HepG2 (cell line): ENCODE data around the gene ZMPSTE24. TPM values are rescaled to one million over a fixed set of nuclear protein-coding genes. Genes with fewer than 3 reads are reported as not detected.
A peak's percentile ranks its signal among the peaks of the same experiment; 100 is the strongest.

Source experiments
- ARNT2 ChIP-seq: sonication (generic); formaldehyde crosslinking; IDR thresholded peaks from 2 replicates; pipeline ENCODE4 v1.8.0; 2022; ENCODE audit warnings: mild to moderate bottlenecking, low read depth, missing genetic modification reagents, moderate library complexity
- ATAD3A ChIP-seq: sonication (generic); formaldehyde crosslinking; IDR thresholded peaks from 2 replicates; pipeline ENCODE4 v1.4.0; 2020; ENCODE audit warnings: missing genetic modification reagents
- GATAD2A ChIP-seq: IDR thresholded peaks from 2 replicates; pipeline ENCODE4 v1.6.1; 2016
- GMEB1 ChIP-seq: sonication (generic); formaldehyde crosslinking; IDR thresholded peaks from 2 replicates; pipeline ENCODE4 v1.5.1; 2020; ENCODE audit warnings: missing genetic modification reagents, mild to moderate bottlenecking, borderline replicate concordance
- HHEX ChIP-seq: IDR thresholded peaks from 2 replicates; pipeline ENCODE4 v1.6.1; 2016; ENCODE audit warnings: control low read depth
- HIVEP1 ChIP-seq: sonication (generic); formaldehyde crosslinking; IDR thresholded peaks from 2 replicates; pipeline ENCODE4 v1.4.0; 2020; ENCODE audit warnings: mild to moderate bottlenecking, missing genetic modification reagents
- HMGA1 ChIP-seq: sonication (generic); formaldehyde crosslinking; conservative IDR thresholded peaks from 2 replicates; pipeline ENCODE4 v1.4.0; 2020; ENCODE audit warnings: missing genetic modification reagents
- ISL2 ChIP-seq: sonication (generic); formaldehyde crosslinking; IDR thresholded peaks from 2 replicates; pipeline ENCODE4 v1.5.0; 2020; ENCODE audit warnings: missing genetic modification reagents
- JARID2 ChIP-seq: sonication (generic); formaldehyde crosslinking; IDR thresholded peaks from 2 replicates; pipeline ENCODE4 v1.8.1; 2023; ENCODE audit warnings: missing genetic modification reagents, inconsistent platforms; ENCODE audit not compliant: insufficient replicate concordance
- MTF2 ChIP-seq: sonication (generic); formaldehyde crosslinking; IDR thresholded peaks from 2 replicates; pipeline ENCODE4 v1.5.0; 2020; ENCODE audit warnings: missing genetic modification reagents, borderline replicate concordance
- NFRKB ChIP-seq: fragments of 450-650 bp; IDR thresholded peaks from 2 replicates; pipeline ENCODE4 v1.6.1; 2017
- NR1H2 ChIP-seq: sonication (generic); formaldehyde crosslinking; IDR thresholded peaks from 2 replicates; pipeline ENCODE4 v1.8.1; 2022; ENCODE audit warnings: low read depth, missing genetic modification reagents, borderline replicate concordance
- SOX6 ChIP-seq, 2 experiments: fragments of 450-650 bp in 1 of 2; sonication (generic) in 1 of 2; formaldehyde crosslinking in 1 of 2; IDR thresholded peaks; 2 replicates each; pipeline versions ENCODE4 v1.4.0 to v1.6.1; 2017 to 2020; ENCODE audit warnings: antibody characterized with exemption in 1 of 2, mild to moderate bottlenecking in 1 of 2, missing genetic modification reagents in 1 of 2
- SP2 ChIP-seq: sonication (generic); formaldehyde crosslinking; IDR thresholded peaks from 2 replicates; pipeline ENCODE4 v1.5.1; 2020; ENCODE audit warnings: mild to moderate bottlenecking, missing genetic modification reagents
- TRAFD1 ChIP-seq: sonication (generic); formaldehyde crosslinking; IDR thresholded peaks from 2 replicates; pipeline ENCODE4 v1.5.1; 2020; ENCODE audit warnings: missing genetic modification reagents, mild to moderate bottlenecking, borderline replicate concordance
- ZFAT ChIP-seq: sonication (generic); formaldehyde crosslinking; conservative IDR thresholded peaks from 2 replicates; pipeline ENCODE4 v1.8.1; 2023; ENCODE audit warnings: missing genetic modification reagents, inconsistent platforms
- ZFX ChIP-seq: sonication (generic); formaldehyde crosslinking; IDR thresholded peaks from 2 replicates; pipeline ENCODE4 v1.4.0; 2020; ENCODE audit warnings: mild to moderate bottlenecking, low read depth, missing genetic modification reagents, moderate library complexity
- ZNF543 ChIP-seq: sonication (generic); formaldehyde crosslinking; IDR thresholded peaks from 2 replicates; pipeline ENCODE4 v1.4.0; 2020; ENCODE audit warnings: mild to moderate bottlenecking, missing genetic modification reagents
- ZNF782 ChIP-seq: sonication (generic); formaldehyde crosslinking; IDR thresholded peaks from 2 replicates; pipeline ENCODE4 v1.4.0; 2020; ENCODE audit warnings: missing genetic modification reagents, mild to moderate bottlenecking, borderline replicate concordance
- ZNF784 ChIP-seq: sonication (generic); formaldehyde crosslinking; IDR thresholded peaks from 2 replicates; pipeline ENCODE4 v1.5.1; 2020; ENCODE audit warnings: missing genetic modification reagents, mild to moderate bottlenecking, borderline replicate concordance
- ZSCAN5A ChIP-seq: sonication (generic); formaldehyde crosslinking; IDR thresholded peaks from 2 replicates; pipeline ENCODE4 v1.8.0; 2022; ENCODE audit warnings: mild to moderate bottlenecking, missing genetic modification reagents, borderline replicate concordance
- polyA plus RNA-seq, 8 experiments: library from polyadenylated mRNA; depleted of rRNA in 3 of 8; stranded (reverse) in 7 of 8; unstranded in 1 of 8; fragments of >200 nt; fragmentation: Illumina TruSeq in 4 of 8; extraction: Trizol in 4 of 8; gene quantifications; 2 replicates each; pipeline versions ENCODE4 v1.2.1 to v1.2.3, GENCODE V29; 2011 to 2016; ENCODE audit warnings: low read depth in 4 of 8, missing spikeins in 1 of 8, mixed read lengths in 1 of 8; ENCODE audit not compliant: insufficient read depth in 1 of 8
- total RNA-seq, 5 experiments: library from RNA; depleted of rRNA; stranded (reverse); fragments of >200 nt; fragmentation: Illumina TruSeq; extraction: Trizol; gene quantifications; 2 replicates each; pipeline ENCODE4 v1.2.3, GENCODE V29; 2016; ENCODE audit warnings: low read depth in 1 of 5

Gene ZMPSTE24
- total and polyA plus RNA-seq, 2 of the 13 experiments (the other 11 are each of a cell fraction or from before 2014, with no cell fraction given): 13.6 to 60.2 TPM

- TF ChIP-seq NR1H2 (CRISPR knock-in tag) (no peak), GATAD2A (CRISPR knock-in tag) (no peak), ZNF782 (CRISPR knock-in tag) (no peak), ZNF543 (CRISPR knock-in tag) (no peak), ZSCAN5A (CRISPR knock-in tag) (no peak), ISL2 (CRISPR knock-in tag) (peak; percentile 17; the same call in 1 of the 2 replicates), SOX6 (IDR thresholded peaks at IDR 0.05) (no peak), SOX6 (CRISPR knock-in tag; IDR thresholded peaks at IDR 0.05) (peak; percentile 43; the same call in 1 of the 2 replicates), MTF2 (CRISPR knock-in tag) (no peak), GMEB1 (CRISPR knock-in tag) (no peak), ZFX (CRISPR knock-in tag) (peak; percentile 54), ARNT2 (CRISPR knock-in tag) (no peak), NFRKB (no peak), ZNF784 (CRISPR knock-in tag) (no peak), HHEX (CRISPR knock-in tag) (no peak), TRAFD1 (CRISPR knock-in tag) (no peak), ATAD3A (CRISPR knock-in tag) (no peak), ZFAT (CRISPR knock-in tag) (no peak), HIVEP1 (CRISPR knock-in tag) (no peak), HMGA1 (CRISPR knock-in tag) (no peak), JARID2 (no peak), SP2 (no peak)
Measured at GRCh38 chr1:40338745-40339419, 80.8 kb downstream of the ZMPSTE24 start (continued).
